Gastrocnemius medialis (tissue), 4 donors: ENCODE measurements around the gene BCL2A1. TPM values are rescaled to one million over a fixed set of nuclear protein-coding genes. Genes with fewer than 3 reads are reported as not detected.

ENCODE experiments used
- ATAC-seq, 2 donors: fragments of 150-250 bp; one replicate each; pipeline ENCODE4 v1.9.1; 2016
- DNase-seq, 2 donors: peaks; one replicate each; pipeline ENCODE4 v3.0.0-alpha.2; 2019
- H3K27ac ChIP-seq, 4 donors: fragments of 200-600 bp; sonication (generic); 1 replicate in 1 of 4; 2 replicates in 3 of 4; pipeline ENCODE4 v1.5.1; 2016 to 2018; ENCODE audit warnings: mild to moderate bottlenecking in 2 of 4, moderate library complexity in 1 of 4
- H3K27me3 ChIP-seq, 3 donors: fragments of 200-600 bp; sonication (generic) in 2 of 3; 1 replicate in 1 of 3; 2 replicates in 2 of 3; pipeline versions ENCODE4 v1.5.1 to v1.6.0; 2016 to 2019; ENCODE audit warnings: mild to moderate bottlenecking in 1 of 3, moderate library complexity in 1 of 3
- H3K36me3 ChIP-seq, 2 donors: fragments of 200-600 bp; sonication (generic) in 1 of 2; one replicate each; pipeline ENCODE4 v1.5.1; 2017 to 2018
- H3K4me1 ChIP-seq, 2 donors: fragments of 200-600 bp; sonication (generic) in 1 of 2; one replicate each; pipeline ENCODE4 v1.5.1; 2016 to 2017; ENCODE audit warnings: mild to moderate bottlenecking in 2 of 2
- H3K4me3 ChIP-seq, 4 donors: fragments of 200-600 bp; sonication (generic) in 3 of 4; 1 replicate in 1 of 4; 2 replicates in 3 of 4; pipeline ENCODE4 v1.5.1; 2016 to 2019; ENCODE audit warnings: mild to moderate bottlenecking in 2 of 4
- H3K9me3 ChIP-seq, 3 donors: fragments of 200-600 bp; sonication (generic) in 2 of 3; 1 replicate in 1 of 3; 2 replicates in 2 of 3; pipeline ENCODE4 v1.5.1; 2016 to 2019
- POLR2A ChIP-seq, 2 donors: fragments of 450-650 bp; IDR thresholded peaks; one replicate each; pipeline ENCODE4 v1.6.1; 2017; ENCODE audit warnings: antibody characterized with exemption in 2 of 2, mild to moderate bottlenecking in 2 of 2, moderate library complexity in 2 of 2
- in situ Hi-C, 4 donors: fragments of 200-750 bp; cut with MboI; loops; one replicate each; pipeline versions ENCODE4 v1.15.0 to v1.8.0; 2017; ENCODE audit warnings: low sequenced_read_pairs in 4 of 4
- intact Hi-C: fragments of 100-400 bp; cut with DNase I; formaldehyde crosslinking; loops from one replicate; pipeline ENCODE4 v1.15.1; 2023; ENCODE audit warnings: low total_unique reads
- total RNA-seq, 4 donors: library from RNA; depleted of rRNA; stranded (reverse); fragments of >200 nt; gene quantifications; one replicate each; pipeline versions ENCODE4 v1.1.0 to v1.2.3, GENCODE V29; 2016
- TF ChIP-seq, protein P1 (sequence below), 5 experiments: fragments of 450-650 bp in 3 of 5; fragments of 200-600 bp in 2 of 5; sonication (generic) in 2 of 5; IDR thresholded peaks in 4 of 5; conservative IDR thresholded peaks in 1 of 5; 1 replicate in 4 of 5; 2 replicates in 1 of 5; pipeline ENCODE4 v1.5.1; 2016 to 2019; ENCODE audit warnings: antibody characterized with exemption in 5 of 5, mild to moderate bottlenecking in 3 of 5, moderate library complexity in 3 of 5

BCL2A1 gene
- total RNA-seq, 4 donors from 2014 or later, result 3.8 TPM; not detected in 3

DNA sequence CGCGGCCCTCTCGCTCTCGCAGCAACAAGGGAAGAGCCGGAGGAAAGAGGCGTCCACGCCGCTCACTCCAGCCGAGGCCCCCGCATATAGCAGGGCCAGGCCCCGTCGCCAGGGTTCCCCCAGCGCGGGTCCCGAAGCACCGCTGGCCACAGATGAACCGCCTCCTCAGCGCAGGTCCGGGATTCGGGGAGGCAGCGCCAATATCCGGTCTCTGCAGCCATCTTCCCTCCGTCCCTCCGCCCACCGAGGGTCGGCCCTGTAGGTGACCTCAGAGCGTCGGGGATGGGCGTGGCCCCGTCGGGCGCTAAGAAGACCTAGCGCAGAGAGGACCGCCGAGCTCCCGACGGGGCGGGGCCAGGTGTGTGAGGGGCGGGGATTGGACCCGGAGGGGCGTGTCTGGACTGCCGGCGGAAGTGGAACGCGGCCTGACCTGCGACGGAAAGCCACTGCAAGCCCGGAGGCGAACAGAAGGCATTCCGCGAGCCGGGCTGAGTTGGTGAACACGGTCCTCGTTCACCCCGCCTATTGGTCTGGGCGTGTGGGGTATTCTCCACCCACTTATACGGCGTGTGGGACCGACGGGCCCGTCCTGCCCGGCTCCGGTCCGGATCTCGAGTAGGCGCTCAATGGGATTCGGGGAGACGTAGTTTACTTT lies 47.4 kb downstream of the BCL2A1 start:
- in situ Hi-C loops, result loop anchor here in 2 of 4 donors (25.0 kb wide), 1 partner anchor 239 kb away; the partner anchor contains the start of gene FAH (in 2 of the 2)
- H3K4me1 ChIP-seq, result peaks cover 5 to 10% of the 10 kb centered on the region in 2 donors
- H3K27me3 ChIP-seq, result peaks cover 0 to 7% (median 5%) of the 10 kb centered on the region in 3 donors
- peaks cover 0 to 4% of the 10 kb centered on the region in 2 donors for H3K36me3 ChIP-seq
- peak overlapping the region; percentile 84 to 91 (median 86) for H3K4me3 ChIP-seq
- H3K27ac ChIP-seq, result peak overlapping the region; percentile 83 to 86 (median 86)
- peak; percentile 85 to 90 for ATAC-seq
- peak; percentile 70 to 75 for TF ChIP-seq POLR2A (IDR thresholded peaks at IDR 0.05)
- TF ChIP-seq, protein P1, sequence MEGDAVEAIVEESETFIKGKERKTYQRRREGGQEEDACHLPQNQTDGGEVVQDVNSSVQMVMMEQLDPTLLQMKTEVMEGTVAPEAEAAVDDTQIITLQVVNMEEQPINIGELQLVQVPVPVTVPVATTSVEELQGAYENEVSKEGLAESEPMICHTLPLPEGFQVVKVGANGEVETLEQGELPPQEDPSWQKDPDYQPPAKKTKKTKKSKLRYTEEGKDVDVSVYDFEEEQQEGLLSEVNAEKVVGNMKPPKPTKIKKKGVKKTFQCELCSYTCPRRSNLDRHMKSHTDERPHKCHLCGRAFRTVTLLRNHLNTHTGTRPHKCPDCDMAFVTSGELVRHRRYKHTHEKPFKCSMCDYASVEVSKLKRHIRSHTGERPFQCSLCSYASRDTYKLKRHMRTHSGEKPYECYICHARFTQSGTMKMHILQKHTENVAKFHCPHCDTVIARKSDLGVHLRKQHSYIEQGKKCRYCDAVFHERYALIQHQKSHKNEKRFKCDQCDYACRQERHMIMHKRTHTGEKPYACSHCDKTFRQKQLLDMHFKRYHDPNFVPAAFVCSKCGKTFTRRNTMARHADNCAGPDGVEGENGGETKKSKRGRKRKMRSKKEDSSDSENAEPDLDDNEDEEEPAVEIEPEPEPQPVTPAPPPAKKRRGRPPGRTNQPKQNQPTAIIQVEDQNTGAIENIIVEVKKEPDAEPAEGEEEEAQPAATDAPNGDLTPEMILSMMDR (IDR thresholded peaks at IDR 0.05 in 4 of 5, conservative IDR thresholded peaks at IDR 0.05 in 1 of 5), result no peak
- intact Hi-C loops, result loop anchor here (2.0 to 10.0 kb wide), 2 partner anchors 27 to 131 kb away; partner anchors contain the start of genes MTHFS and ZFAND6
- DNase-seq, result peak; percentile 69 to 90
- H3K9me3 ChIP-seq, result peaks cover 0 to 19% (median 0%) of the 10 kb centered on the region in 3 donors

DNA sequence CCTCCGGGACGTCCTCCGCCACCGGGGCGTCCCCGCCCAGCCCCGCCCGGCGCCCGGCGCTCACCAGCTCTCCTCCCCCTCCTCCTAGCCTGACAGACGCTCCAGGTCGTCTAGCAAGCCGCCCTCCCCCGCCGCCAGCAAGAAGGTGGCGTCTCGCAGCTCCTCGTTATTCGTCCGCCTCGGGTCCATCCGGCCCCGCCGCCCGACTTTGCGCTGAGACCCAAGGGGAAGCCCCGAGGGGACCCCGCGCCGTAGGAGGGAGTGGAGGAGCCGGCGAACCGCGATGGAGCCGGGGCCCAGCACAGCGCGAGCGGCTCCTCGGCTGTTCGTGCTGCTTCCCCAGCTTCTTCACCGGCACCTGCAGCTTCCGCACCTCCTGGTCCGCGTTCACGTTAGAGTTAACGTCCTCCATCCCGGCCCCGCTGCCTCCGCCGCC lies 47.9 kb downstream of the BCL2A1 start:
- Histone ChIP-seq H3K27me3 (peaks cover 0 to 7% (median 5%) of the 10 kb centered on the region in 3 donors), H3K36me3 (peaks cover 0 to 4% of the 10 kb centered on the region in 2 donors), H3K27ac (peak overlapping the region; percentile 83 to 86 (median 86)), H3K9me3 (peaks cover 0 to 19% (median 0%) of the 10 kb centered on the region in 3 donors), H3K4me3 (peak overlapping the region; percentile 84 to 91 (median 86)), H3K4me1 (peaks cover 5 to 10% of the 10 kb centered on the region in 2 donors)
- TF ChIP-seq POLR2A (IDR thresholded peaks at IDR 0.05), result no peak
- in situ Hi-C loops (loop anchor here in 2 of 4 donors (25.0 kb wide), 1 partner anchor 239 kb away; the partner anchor contains the start of gene FAH (in 2 of the 2)), intact Hi-C loops (loop anchor here (2.0 to 10.0 kb wide), 2 partner anchors 26 to 132 kb away; partner anchors contain the start of genes MTHFS and ZFAND6)
- DNase-seq (peak; percentile 13 to 51), ATAC-seq (peak; percentile 57 to 68)

- Histone ChIP-seq H3K36me3 (peaks cover 0 to 4% of the 10 kb centered on the region in 2 donors), H3K9me3 (peaks cover 0 to 19% (median 0%) of the 10 kb centered on the region in 3 donors), H3K4me3 (peak overlapping the region; percentile 84 to 91 (median 86)), H3K4me1 (peaks cover 5 to 10% of the 10 kb centered on the region in 2 donors), H3K27me3 (peaks cover 0 to 7% (median 5%) of the 10 kb centered on the region in 3 donors), H3K27ac (peak overlapping the region; percentile 83 to 86 (median 86))
- no peak for TF ChIP-seq POLR2A (IDR thresholded peaks at IDR 0.05)
- TF ChIP-seq, protein P1 (IDR thresholded peaks at IDR 0.05 in 4 of 5, conservative IDR thresholded peaks at IDR 0.05 in 1 of 5), result no peak
- ATAC-seq (no peak), DNase-seq (no peak)
- in situ Hi-C loops, result loop anchor here in 2 of 4 donors (25.0 kb wide), 1 partner anchor 240 kb away; the partner anchor contains the start of gene FAH (in 2 of the 2)
- intact Hi-C loops, result loop anchor here (2.0 to 10.0 kb wide), 2 partner anchors 26 to 132 kb away; partner anchors contain the start of genes MTHFS and ZFAND6
These were observed 48.4 kb downstream of the BCL2A1 start for GRCh38 chr15:79922512-79923078.

DNA sequence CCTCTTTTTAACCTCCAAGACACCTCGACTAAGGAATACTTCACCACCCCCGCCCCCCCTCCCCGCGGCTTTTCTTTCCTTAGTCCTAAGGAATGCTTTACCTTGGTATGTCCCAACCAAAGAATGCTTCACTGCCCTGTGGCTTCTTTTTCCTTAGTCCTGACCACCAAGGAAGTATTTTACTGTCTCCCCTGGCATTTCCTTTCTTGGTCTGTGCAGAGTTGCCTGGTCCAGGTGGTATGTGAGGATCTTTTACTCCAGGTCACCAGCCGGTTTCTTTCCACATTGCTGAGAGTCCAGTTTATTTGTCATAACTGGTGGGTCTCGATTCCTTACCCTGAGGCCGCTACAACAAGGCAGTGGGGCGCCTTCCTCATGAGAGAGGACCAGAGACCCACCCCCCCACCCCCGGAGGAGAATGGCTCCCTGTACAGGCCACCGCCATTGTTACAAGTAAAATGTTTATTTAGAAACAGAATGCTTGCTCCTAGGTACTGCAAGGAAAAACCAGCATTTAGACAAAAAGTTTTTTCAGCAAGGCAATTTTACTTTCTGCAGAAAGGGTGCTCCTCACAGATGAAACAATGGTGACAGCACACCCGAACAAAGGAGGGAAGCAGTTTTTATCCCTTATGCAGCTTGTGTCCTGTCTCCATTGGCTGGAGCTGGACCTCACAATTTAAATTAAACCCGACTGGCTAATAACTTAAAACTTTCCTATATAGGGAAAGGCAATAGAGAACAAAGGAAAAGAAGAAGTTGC lies 51.1 kb downstream of the BCL2A1 start:
- peaks cover 0 to 4% of the 10 kb centered on the region in 2 donors for H3K36me3 ChIP-seq
- no peak for DNase-seq
- H3K27me3 ChIP-seq, result peaks cover 0 to 7% (median 5%) of the 10 kb centered on the region in 3 donors
- H3K9me3 ChIP-seq, result peaks cover 0 to 22% (median 3%) of the 10 kb centered on the region in 3 donors
- intact Hi-C loops (loop anchor here (10.0 kb wide), 1 partner anchor 135 kb away; the partner anchor contains the start of gene ZFAND6), in situ Hi-C loops (loop anchor here in 2 of 4 donors (25.0 kb wide), 1 partner anchor 242 kb away; the partner anchor contains the start of gene FAH (in 2 of the 2))
- TF ChIP-seq, protein P1 (IDR thresholded peaks at IDR 0.05 in 4 of 5, conservative IDR thresholded peaks at IDR 0.05 in 1 of 5), result no peak
- TF ChIP-seq POLR2A (IDR thresholded peaks at IDR 0.05), result no peak
- no peak overlapping the region for H3K27ac ChIP-seq
- peaks cover 5 to 10% of the 10 kb centered on the region in 2 donors for H3K4me1 ChIP-seq
- H3K4me3 ChIP-seq, result no peak overlapping the region
- ATAC-seq, result no peak
